ENCODE results near the gene CAMK2G. TPM values are rescaled to one million over a fixed set of nuclear protein-coding genes. Genes with fewer than 3 reads are reported as not detected.
"Not testable (repeated sequence)": the region's sequence is repeated elsewhere in the genome, so short reads cannot be mapped to it uniquely, and the experiment has no call there.

CAMK2G gene
- total RNA-seq, 4 donors from 2014 or later = 48.6 to 67.5 (median 51.7) TPM

DNA sequence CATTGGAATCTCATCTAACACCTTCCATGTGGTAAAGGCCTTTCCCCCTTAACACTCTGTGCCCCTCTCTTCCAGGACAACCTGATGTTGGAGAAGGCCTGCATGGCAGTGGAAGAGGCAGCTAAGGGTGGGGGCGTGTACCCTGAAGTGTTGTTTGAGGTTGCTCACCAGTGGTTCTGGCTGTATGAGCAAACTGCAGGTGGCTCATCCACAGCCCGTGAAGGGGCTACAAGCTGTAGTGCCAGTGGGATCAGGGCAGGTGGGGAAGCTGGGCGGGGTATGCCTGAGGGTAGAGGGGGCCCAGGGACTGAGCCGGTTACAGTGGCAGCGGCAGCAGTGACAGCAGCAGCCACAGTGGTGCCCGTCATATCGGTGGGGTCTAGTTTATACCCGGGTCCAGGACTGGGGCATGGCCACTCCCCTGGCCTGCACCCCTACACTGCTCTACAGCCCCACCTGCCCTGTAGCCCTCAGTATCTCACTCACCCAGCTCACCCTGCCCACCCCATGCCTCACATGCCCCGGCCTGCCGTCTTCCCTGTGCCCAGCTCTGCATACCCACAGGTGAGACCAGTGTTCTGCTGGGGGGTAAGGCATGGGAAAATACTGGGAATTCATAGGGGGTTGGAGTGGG, 75.3 kb downstream of the CAMK2G start:
- ATAC-seq (no peak), DNase-seq (no peak)
- H3K4me3 ChIP-seq = no peak overlapping the region
- peaks cover 0 to 96% of the 10 kb centered on the region in 2 donors for H3K36me3 ChIP-seq
- TF ChIP-seq CTCF (IDR thresholded peaks at IDR 0.05 in 4 of 5, conservative IDR thresholded peaks at IDR 0.05 in 1 of 5) (no peak), POLR2A (IDR thresholded peaks at IDR 0.05) (no peak)
- no peak overlapping the region for H3K27ac ChIP-seq
- intact Hi-C loops (cut with DNase I; ENCODE audit: low total_unique reads) (no loop called here), in situ Hi-C loops (cut with MboI; ENCODE audit: low sequenced_read_pairs in 4 of 4) (no loop called here)
- H3K27me3 ChIP-seq = no peaks in the 10 kb centered on the region
- no peaks in the 10 kb centered on the region for H3K4me1 ChIP-seq
- no peaks in the 10 kb centered on the region for H3K9me3 ChIP-seq

- H3K4me3 ChIP-seq = no peak overlapping the region
- H3K36me3 ChIP-seq = peaks cover 3 to 96% of the 10 kb centered on the region in 2 donors
- no peak overlapping the region for H3K27ac ChIP-seq
- DNase-seq = no peak
- no peaks in the 10 kb centered on the region for H3K4me1 ChIP-seq
- intact Hi-C loops (cut with DNase I; ENCODE audit: low total_unique reads) (no loop called here), in situ Hi-C loops (cut with MboI; ENCODE audit: low sequenced_read_pairs in 4 of 4) (no loop called here)
- TF ChIP-seq CTCF (IDR thresholded peaks at IDR 0.05 in 4 of 5, conservative IDR thresholded peaks at IDR 0.05 in 1 of 5) = no peak
- TF ChIP-seq POLR2A (IDR thresholded peaks at IDR 0.05) = no peak
- H3K27me3 ChIP-seq = no peaks in the 10 kb centered on the region
- H3K9me3 ChIP-seq = no peaks in the 10 kb centered on the region
- ATAC-seq = no peak
Observed at GRCh38 chr10:73798087-73798486, 76.3 kb downstream of the CAMK2G start.

- Histone ChIP-seq H3K4me3 (no peak overlapping the region), H3K4me1 (no peaks in the 10 kb centered on the region), H3K9me3 (no peaks in the 10 kb centered on the region), H3K27me3 (no peaks in the 10 kb centered on the region), H3K27ac (no peak overlapping the region), H3K36me3 (peaks cover 3 to 96% of the 10 kb centered on the region in 2 donors)
- DNase-seq (no peak), ATAC-seq (no peak)
- TF ChIP-seq POLR2A (IDR thresholded peaks at IDR 0.05) (no peak), CTCF (IDR thresholded peaks at IDR 0.05 in 4 of 5, conservative IDR thresholded peaks at IDR 0.05 in 1 of 5) (no peak)
- in situ Hi-C loops (cut with MboI; ENCODE audit: low sequenced_read_pairs in 4 of 4) (no loop called here), intact Hi-C loops (cut with DNase I; ENCODE audit: low total_unique reads) (no loop called here)
Observed at GRCh38 chr10:73797324-73798025, 76.9 kb downstream of the CAMK2G start.

GRCh38 chr10:73796766-73797165, 77.6 kb downstream of the CAMK2G start:
- Histone ChIP-seq H3K27ac (no peak overlapping the region), H3K4me1 (no peaks in the 10 kb centered on the region), H3K36me3 (peaks cover 3 to 96% of the 10 kb centered on the region in 2 donors), H3K27me3 (no peaks in the 10 kb centered on the region), H3K4me3 (no peak overlapping the region), H3K9me3 (no peaks in the 10 kb centered on the region)
- DNase-seq (no peak), ATAC-seq (no peak)
- intact Hi-C loops (cut with DNase I; ENCODE audit: low total_unique reads) (no loop called here), in situ Hi-C loops (cut with MboI; ENCODE audit: low sequenced_read_pairs in 4 of 4) (no loop called here)
- no peak for TF ChIP-seq POLR2A (IDR thresholded peaks at IDR 0.05)
- TF ChIP-seq CTCF (IDR thresholded peaks at IDR 0.05 in 4 of 5, conservative IDR thresholded peaks at IDR 0.05 in 1 of 5) = no peak

GRCh38 chr10:73796035-73796434, 78.3 kb downstream of the CAMK2G start:
- DNase-seq; H3K27ac ChIP-seq; intact Hi-C loops (cut with DNase I; ENCODE audit: low total_unique reads); ATAC-seq; H3K4me3 ChIP-seq; H3K4me1 ChIP-seq; in situ Hi-C loops (cut with MboI; ENCODE audit: low sequenced_read_pairs in 4 of 4); H3K27me3 ChIP-seq; H3K9me3 ChIP-seq: not testable (repeated sequence)
- peaks cover 5 to 96% of the 10 kb centered on the region in 2 donors for H3K36me3 ChIP-seq

GRCh38 chr10:73795491-73795890, 78.9 kb downstream of the CAMK2G start:
- H3K27me3 ChIP-seq; DNase-seq; H3K9me3 ChIP-seq; ATAC-seq; in situ Hi-C loops (cut with MboI; ENCODE audit: low sequenced_read_pairs in 4 of 4); H3K27ac ChIP-seq; H3K4me3 ChIP-seq; H3K4me1 ChIP-seq; intact Hi-C loops (cut with DNase I; ENCODE audit: low total_unique reads): not testable (repeated sequence)
- peaks cover 8 to 96% of the 10 kb centered on the region in 2 donors for H3K36me3 ChIP-seq
